Measurements from ENCODE around the gene ANLN.
A peak's percentile ranks its signal among the peaks of the same experiment; 100 is the strongest.

DNA sequence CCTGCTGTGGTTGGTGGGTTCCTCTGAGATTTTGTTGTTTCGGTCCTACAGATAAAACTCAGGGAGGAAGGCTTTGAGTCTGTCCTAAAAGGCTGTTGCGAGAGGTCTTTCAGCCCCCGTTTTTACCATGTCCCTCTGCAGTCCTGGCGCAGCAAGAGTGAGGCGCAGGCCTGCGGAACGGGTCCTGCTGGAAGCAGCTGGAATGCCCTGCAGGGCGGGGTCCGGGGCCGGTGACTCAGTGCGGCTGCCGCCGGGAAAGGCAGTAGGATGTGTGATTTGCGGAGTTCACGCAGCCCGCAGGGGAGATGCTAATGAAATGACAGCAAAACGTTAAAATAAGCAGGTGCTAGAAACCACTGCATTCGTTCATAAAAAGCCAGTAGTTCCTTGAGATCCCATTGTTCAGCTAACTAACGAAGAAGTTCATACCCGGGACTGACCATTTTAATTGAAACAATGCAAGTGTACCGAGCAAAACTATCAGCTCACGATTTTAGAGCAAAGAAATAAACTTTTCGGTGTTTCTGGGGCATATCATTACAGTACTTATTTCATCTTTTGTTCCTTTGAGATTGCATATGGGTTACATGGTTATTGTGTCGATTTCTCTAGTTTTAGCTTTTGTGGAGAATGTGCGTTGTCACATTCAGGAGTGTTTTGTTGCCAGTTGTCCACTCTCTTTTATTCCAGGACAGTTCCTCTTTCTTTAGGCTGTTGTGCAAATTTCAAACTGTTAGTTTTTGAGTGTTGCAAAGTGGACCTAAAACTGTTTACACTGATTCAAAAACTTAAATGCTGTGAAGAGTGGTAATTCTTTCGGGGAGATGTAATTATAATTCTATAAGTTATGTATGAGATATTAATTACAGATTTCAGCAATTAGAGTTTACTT lies 783 bp downstream of the ANLN start:
- TF ChIP-seq, protein P1, sequence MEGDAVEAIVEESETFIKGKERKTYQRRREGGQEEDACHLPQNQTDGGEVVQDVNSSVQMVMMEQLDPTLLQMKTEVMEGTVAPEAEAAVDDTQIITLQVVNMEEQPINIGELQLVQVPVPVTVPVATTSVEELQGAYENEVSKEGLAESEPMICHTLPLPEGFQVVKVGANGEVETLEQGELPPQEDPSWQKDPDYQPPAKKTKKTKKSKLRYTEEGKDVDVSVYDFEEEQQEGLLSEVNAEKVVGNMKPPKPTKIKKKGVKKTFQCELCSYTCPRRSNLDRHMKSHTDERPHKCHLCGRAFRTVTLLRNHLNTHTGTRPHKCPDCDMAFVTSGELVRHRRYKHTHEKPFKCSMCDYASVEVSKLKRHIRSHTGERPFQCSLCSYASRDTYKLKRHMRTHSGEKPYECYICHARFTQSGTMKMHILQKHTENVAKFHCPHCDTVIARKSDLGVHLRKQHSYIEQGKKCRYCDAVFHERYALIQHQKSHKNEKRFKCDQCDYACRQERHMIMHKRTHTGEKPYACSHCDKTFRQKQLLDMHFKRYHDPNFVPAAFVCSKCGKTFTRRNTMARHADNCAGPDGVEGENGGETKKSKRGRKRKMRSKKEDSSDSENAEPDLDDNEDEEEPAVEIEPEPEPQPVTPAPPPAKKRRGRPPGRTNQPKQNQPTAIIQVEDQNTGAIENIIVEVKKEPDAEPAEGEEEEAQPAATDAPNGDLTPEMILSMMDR (IDR thresholded peaks at IDR 0.05): no peak
- peak; percentile 51; the same call in 1 of the 2 replicates for TF ChIP-seq POLR2AphosphoS5 (IDR thresholded peaks at IDR 0.05; ENCODE audit: low read depth, low read length)

Data from Panc1 (cell line).